ENCODE measurements around the gene GJC3.

GRCh38 chr7:99971242-99971641 is 41.8 kb upstream of the GJC3 start:
- no peak for TF ChIP-seq ZNF274 (IDR thresholded peaks at IDR 0.05; ENCODE audit: low read depth, low read length)
- TF ChIP-seq YY1 (IDR thresholded peaks at IDR 0.05; ENCODE audit: insufficient read depth, insufficient read length), result no peak
- no peak for TF ChIP-seq SUZ12 (IDR thresholded peaks at IDR 0.05; ENCODE audit: extremely low read depth, insufficient read depth, insufficient read length)

All from NT2/D1 (cell line).